Endothelial cell of umbilical vein (primary cell): ENCODE results near the gene MYO6. TPM values are rescaled to one million over a fixed set of nuclear protein-coding genes. Genes with fewer than 3 reads are reported as not detected.

Experiments
- BruUV-seq: library from RNA; stranded (reverse); fragments of 400-500 nt; replicated peaks from 2 replicates; lab custom pipeline; 2021; lab: Mats Ljungman, UMichigan
- CTCF ChIA-PET: fragments of 300-600, 350-600 bp; sonication (Branson Sonifier 250); formaldehyde crosslinking; loops from one replicate; lab custom pipeline; 2021; ENCODE audit warnings: antibody characterized with exemption, inconsistent platforms; lab: Charles Lee
- POLR2A ChIA-PET: fragments of 300-600, 350-600 bp; sonication (Branson Sonifier 250); formaldehyde crosslinking; loops from one replicate; lab custom pipeline; 2021; ENCODE audit warnings: antibody characterized with exemption, inconsistent platforms; lab: Charles Lee
- DNase-seq: peaks from one replicate; pipeline ENCODE4 v3.0.0-alpha.2; 2011; ENCODE audit warnings: low read depth, low spot score
- FAIRE-seq: peaks from 2 replicates; lab custom pipeline; 2011; peaks lifted over from hg19 to GRCh38; lab: Jason Lieb, UNC
- H2AFZ ChIP-seq: 2 replicates; pipeline ENCODE4 v1.6.0; 2012; ENCODE audit warnings: low read depth, low read length, control low read depth, inconsistent platforms
- H3K27ac ChIP-seq: 2 replicates; pipeline ENCODE4 v1.5.1; 2011; ENCODE audit warnings: low read depth, mild to moderate bottlenecking, control low read depth, low read length, moderate library complexity; ENCODE audit not compliant: insufficient read depth
- H3K27me3 ChIP-seq, 2 experiments: 2 replicates each; pipeline versions ENCODE4 v1.6.0 to v1.6.1; 2011; ENCODE audit warnings: low read length in 2 of 2, mixed read lengths in 1 of 2; ENCODE audit not compliant: control insufficient read depth in 2 of 2, insufficient read depth in 2 of 2
- H3K36me3 ChIP-seq, 2 experiments: 2 replicates in 1 of 2; 3 replicates in 1 of 2; pipeline ENCODE4 v1.5.1; 2011; ENCODE audit warnings: low read length in 2 of 2, mild to moderate bottlenecking in 1 of 2, moderate library complexity in 1 of 2; ENCODE audit not compliant: control insufficient read depth in 2 of 2, insufficient read depth in 2 of 2; ENCODE audit errors: extremely low read depth in 1 of 2
- H3K4me1 ChIP-seq: 3 replicates; pipeline ENCODE4 v1.5.1; 2011; ENCODE audit warnings: mild to moderate bottlenecking, low read length; ENCODE audit not compliant: control insufficient read depth, insufficient read depth; ENCODE audit errors: extremely low read depth
- H3K4me2 ChIP-seq: 2 replicates; pipeline ENCODE4 v1.6.1; 2011; ENCODE audit warnings: low read length, control low read depth, mixed read lengths; ENCODE audit not compliant: insufficient read depth
- H3K4me3 ChIP-seq, 3 experiments: fragments of 200-600 bp in 1 of 3; sonication (generic), shearing (Covaris generic) in 1 of 3; replicated peaks in 1 of 3; 2 replicates each; pipeline ENCODE4 v1.5.1; 2011 to 2016; ENCODE audit warnings: control low read depth in 3 of 3, low read length in 3 of 3, mild to moderate bottlenecking in 2 of 3, inconsistent platforms in 1 of 3, low read depth in 1 of 3, moderate library complexity in 1 of 3; ENCODE audit not compliant: insufficient read depth in 1 of 3
- H3K79me2 ChIP-seq: 2 replicates; pipeline ENCODE4 v1.6.0; 2012; ENCODE audit warnings: low read length, inconsistent platforms; ENCODE audit not compliant: control insufficient read depth, insufficient read depth
- H3K9ac ChIP-seq: replicated peaks from 2 replicates; pipeline ENCODE3; 2011; ENCODE audit warnings: low read length, control low read depth; ENCODE audit not compliant: insufficient read depth; ENCODE audit errors: extremely low read depth
- H3K9me1 ChIP-seq: replicated peaks from 3 replicates; pipeline ENCODE4 v1.6.0; 2011; ENCODE audit warnings: mild to moderate bottlenecking, low read length; ENCODE audit not compliant: control insufficient read depth, insufficient read depth; ENCODE audit errors: extremely low read depth
- H3K9me3 ChIP-seq: replicated peaks from 2 replicates; pipeline ENCODE4 v1.5.1; 2012; ENCODE audit warnings: low read length, inconsistent platforms; ENCODE audit not compliant: control insufficient read depth, insufficient read depth
- H4K20me1 ChIP-seq: replicated peaks from 2 replicates; pipeline ENCODE3; 2011; ENCODE audit warnings: mild to moderate bottlenecking, low read length; ENCODE audit not compliant: control insufficient read depth, insufficient read depth; ENCODE audit errors: extremely low read depth
- EZH2 ChIP-seq: IDR thresholded peaks from 2 replicates; pipeline ENCODE4 v1.6.1; 2012; ENCODE audit warnings: borderline replicate concordance, low read depth, mild to moderate bottlenecking, moderate library complexity, low read length, inconsistent platforms; ENCODE audit not compliant: severe bottlenecking
- FOS ChIP-seq: IDR thresholded peaks from 2 replicates; pipeline ENCODE4 v1.6.1; 2011; ENCODE audit warnings: mild to moderate bottlenecking, low read length, moderate library complexity, borderline replicate concordance; ENCODE audit not compliant: insufficient read depth
- GATA2 ChIP-seq: IDR thresholded peaks from 2 replicates; pipeline ENCODE4 v1.7.0; 2011; ENCODE audit warnings: low read depth, mild to moderate bottlenecking, moderate library complexity, mixed read lengths, low read length; ENCODE audit not compliant: insufficient read length, insufficient read depth
- JUN ChIP-seq: IDR thresholded peaks from 2 replicates; pipeline ENCODE4 v1.6.1; 2011; ENCODE audit warnings: borderline replicate concordance, low read depth; ENCODE audit not compliant: insufficient read length, insufficient read depth
- MYC ChIP-seq: IDR thresholded peaks from one replicate; pipeline ENCODE4 v1.6.1; 2011; ENCODE audit warnings: mild to moderate bottlenecking, low read depth, low read length
- POLR2A ChIP-seq: IDR thresholded peaks from 2 replicates; pipeline ENCODE4 v1.6.1; 2012; ENCODE audit warnings: low read depth, mild to moderate bottlenecking, control low read depth, low read length
- POLR2AphosphoS5 ChIP-seq: IDR thresholded peaks from 2 replicates; pipeline ENCODE4 v1.6.1; 2012; ENCODE audit warnings: low read depth, mild to moderate bottlenecking, control low read depth, low read length, moderate library complexity; ENCODE audit not compliant: insufficient read depth
- dilution Hi-C: fragments of 300-500 bp; cut with MboI; formaldehyde crosslinking; loops from one replicate; pipeline ENCODE4 v1.15.0; 2019; ENCODE audit warnings: low sequenced_read_pairs; ENCODE audit not compliant: extremely low pct_ligation_motif_present
- intact Hi-C: fragments of 100-400 bp; cut with micrococcal nuclease; formaldehyde crosslinking; loops from one replicate; pipeline ENCODE4 v1.10.0; 2022
- polyA plus RNA-seq, 4 experiments: library from polyadenylated mRNA; depleted of rRNA in 3 of 4; stranded (reverse) in 3 of 4; unstranded in 1 of 4; fragments of >200 nt; gene quantifications; 2 replicates each; pipeline versions ENCODE4 v1.2.1 to v1.2.3, GENCODE V29; 2011 to 2012; ENCODE audit warnings: missing spikeins in 1 of 4
- total RNA-seq: library from RNA; stranded (reverse); gene quantifications from 2 replicates; pipeline ENCODE4 v1.2.3, GENCODE V29; 2021
- TF ChIP-seq, protein P1 (sequence below), 2 donors: IDR thresholded peaks; 1 replicate in 1 of 2; 2 replicates in 1 of 2; pipeline ENCODE4 v1.5.1; 2011; ENCODE audit warnings: low read length in 2 of 2, mild to moderate bottlenecking in 2 of 2, moderate library complexity in 2 of 2, control low read depth in 1 of 2, inconsistent platforms in 1 of 2, low read depth in 1 of 2; ENCODE audit not compliant: insufficient read depth in 1 of 2; ENCODE audit errors: extremely low read depth in 1 of 2
- TF ChIP-seq, protein P2 (sequence below): IDR thresholded peaks from 2 replicates; pipeline ENCODE4 v1.6.1; 2011; ENCODE audit not compliant: insufficient read depth, insufficient read length

The MYO6 gene
- total and polyA plus RNA-seq, 2 donors (not counting 3 experiments of a cell fraction or from before 2014, with no cell fraction given), result 15.5 to 68.0 TPM

DNA sequence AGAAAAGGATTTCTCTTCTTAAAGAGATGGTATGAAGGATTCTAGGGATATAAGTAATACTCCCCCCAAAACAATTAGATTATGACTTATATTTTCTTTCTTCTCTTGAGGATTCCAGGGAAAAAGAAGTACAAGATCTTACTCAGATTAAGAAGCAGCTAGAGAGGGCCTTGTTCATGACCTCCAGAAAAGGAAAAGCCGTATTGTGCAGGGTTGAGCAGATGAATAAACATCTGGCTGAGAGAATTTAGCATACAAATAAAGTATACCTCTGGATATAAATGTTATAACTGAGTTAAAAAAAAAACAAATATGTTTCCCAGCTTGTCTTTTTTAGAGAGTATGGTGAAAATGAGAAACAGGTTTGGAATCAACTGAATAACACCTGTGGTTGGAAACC, 11.3 kb downstream of the MYO6 start:
- Histone ChIP-seq H3K79me2 (peaks cover 55% of the 10 kb centered on the region), H3K9me1 (no peaks in the 10 kb centered on the region), H3K4me3 (no peak overlapping the region), H3K9ac (no peak overlapping the region), H3K36me3 (peaks cover 0 to 4% of the 10 kb centered on the region in 2 experiments), H2AFZ (no peak overlapping the region), H4K20me1 (peaks cover 17% of the 10 kb centered on the region), H3K4me2 (no peak overlapping the region), H3K9me3 (no peaks in the 10 kb centered on the region), H3K27ac (no peak overlapping the region), H3K27me3 (no peaks in the 10 kb centered on the region), H3K4me1 (no peaks in the 10 kb centered on the region)
- TF ChIP-seq MYC (no peak), EZH2 (no peak), POLR2AphosphoS5 (no peak), POLR2A (no peak), GATA2 (no peak), JUN (no peak), FOS (no peak)
- TF ChIP-seq, protein P1, sequence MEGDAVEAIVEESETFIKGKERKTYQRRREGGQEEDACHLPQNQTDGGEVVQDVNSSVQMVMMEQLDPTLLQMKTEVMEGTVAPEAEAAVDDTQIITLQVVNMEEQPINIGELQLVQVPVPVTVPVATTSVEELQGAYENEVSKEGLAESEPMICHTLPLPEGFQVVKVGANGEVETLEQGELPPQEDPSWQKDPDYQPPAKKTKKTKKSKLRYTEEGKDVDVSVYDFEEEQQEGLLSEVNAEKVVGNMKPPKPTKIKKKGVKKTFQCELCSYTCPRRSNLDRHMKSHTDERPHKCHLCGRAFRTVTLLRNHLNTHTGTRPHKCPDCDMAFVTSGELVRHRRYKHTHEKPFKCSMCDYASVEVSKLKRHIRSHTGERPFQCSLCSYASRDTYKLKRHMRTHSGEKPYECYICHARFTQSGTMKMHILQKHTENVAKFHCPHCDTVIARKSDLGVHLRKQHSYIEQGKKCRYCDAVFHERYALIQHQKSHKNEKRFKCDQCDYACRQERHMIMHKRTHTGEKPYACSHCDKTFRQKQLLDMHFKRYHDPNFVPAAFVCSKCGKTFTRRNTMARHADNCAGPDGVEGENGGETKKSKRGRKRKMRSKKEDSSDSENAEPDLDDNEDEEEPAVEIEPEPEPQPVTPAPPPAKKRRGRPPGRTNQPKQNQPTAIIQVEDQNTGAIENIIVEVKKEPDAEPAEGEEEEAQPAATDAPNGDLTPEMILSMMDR (IDR thresholded peaks at IDR 0.05; ENCODE audit: extremely low read depth in 1 of 2, insufficient read depth in 1 of 2, low read depth in 1 of 2, low read length in 2 of 2), result no peak
- TF ChIP-seq, protein P2, sequence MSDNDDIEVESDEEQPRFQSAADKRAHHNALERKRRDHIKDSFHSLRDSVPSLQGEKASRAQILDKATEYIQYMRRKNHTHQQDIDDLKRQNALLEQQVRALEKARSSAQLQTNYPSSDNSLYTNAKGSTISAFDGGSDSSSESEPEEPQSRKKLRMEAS, result no peak
- CTCF ChIA-PET, result no interaction called here
- BruUV-seq, result no TSS peak
- peak; percentile 26 for FAIRE-seq
- POLR2A ChIA-PET, result no interaction called here
- intact Hi-C loops, result no loop called here
- no peak for DNase-seq
- dilution Hi-C loops, result no loop called here
